Tibial nerve (tissue), 4 donors: ENCODE data around the gene IDH3A.

Source experiments
- CTCF ChIP-seq, 5 experiments: fragments of 200-600 bp in 3 of 5; fragments of 450-650 bp in 2 of 5; sonication (generic) in 3 of 5; IDR thresholded peaks; one replicate each; pipeline ENCODE4 v1.5.1; 2016 to 2019; ENCODE audit warnings: antibody characterized with exemption in 5 of 5, mild to moderate bottlenecking in 3 of 5, moderate library complexity in 2 of 5
- EP300 ChIP-seq, 2 donors: sonication (generic); formaldehyde crosslinking; IDR thresholded peaks; one replicate each; pipeline ENCODE4 v1.6.1; 2017; ENCODE audit warnings: antibody characterized with exemption in 2 of 2, mild to moderate bottlenecking in 1 of 2
- POLR2A ChIP-seq, 2 donors: fragments of 450-650 bp; IDR thresholded peaks; one replicate each; pipeline ENCODE4 v1.6.1; 2017; ENCODE audit warnings: antibody characterized with exemption in 2 of 2, mild to moderate bottlenecking in 2 of 2, moderate library complexity in 2 of 2

DNA sequence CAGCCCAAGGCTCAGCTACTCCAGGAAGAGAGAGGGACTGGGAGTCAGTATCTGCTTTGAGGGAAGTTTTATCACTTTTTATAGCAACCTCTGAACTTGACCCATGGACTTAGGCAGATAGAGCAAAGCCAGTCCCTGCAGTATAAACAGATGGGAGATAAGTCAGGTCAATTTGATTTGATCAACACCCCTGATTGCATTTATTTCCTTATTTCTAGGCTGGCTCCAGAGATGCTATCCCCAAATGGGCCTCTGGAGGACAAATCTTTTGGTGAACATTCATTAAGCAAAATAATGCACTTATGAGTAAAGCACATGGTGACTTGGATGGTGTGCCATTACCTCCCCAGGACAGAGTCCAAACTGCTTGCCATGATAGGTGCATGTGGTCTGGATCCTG is 8.9 kb upstream of the IDH3A start:
- TF ChIP-seq CTCF (IDR thresholded peaks at IDR 0.05) (no peak), POLR2A (IDR thresholded peaks at IDR 0.05) (no peak), EP300 (IDR thresholded peaks at IDR 0.05) (no peak)
